Measurements from ENCODE around the gene GSTO1.

The GSTO1 gene

DNA sequence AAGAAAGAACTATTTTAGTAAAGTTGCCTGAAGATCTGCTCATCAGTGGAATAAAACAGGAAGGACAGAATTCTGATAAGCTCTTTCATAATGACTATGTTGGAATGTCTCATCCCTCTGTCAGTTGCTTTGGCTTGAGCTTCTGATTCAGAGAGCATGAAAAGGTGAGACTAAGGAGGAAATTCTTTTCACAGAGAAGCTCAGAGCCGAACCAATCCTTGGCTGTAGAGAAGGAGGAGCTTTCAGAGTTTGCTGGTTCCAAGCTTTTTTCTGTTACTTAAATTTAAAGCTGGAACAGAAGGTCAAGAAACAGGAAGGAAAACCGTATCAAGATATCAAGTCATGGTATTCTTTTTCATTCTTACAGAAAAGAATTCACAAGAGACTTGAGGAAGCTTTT lies 38.3 kb downstream of the GSTO1 start:
- WGBS, 2 experiments = 88 to 96% methylated on average over 2 of the region's 2 CpGs

DNA sequence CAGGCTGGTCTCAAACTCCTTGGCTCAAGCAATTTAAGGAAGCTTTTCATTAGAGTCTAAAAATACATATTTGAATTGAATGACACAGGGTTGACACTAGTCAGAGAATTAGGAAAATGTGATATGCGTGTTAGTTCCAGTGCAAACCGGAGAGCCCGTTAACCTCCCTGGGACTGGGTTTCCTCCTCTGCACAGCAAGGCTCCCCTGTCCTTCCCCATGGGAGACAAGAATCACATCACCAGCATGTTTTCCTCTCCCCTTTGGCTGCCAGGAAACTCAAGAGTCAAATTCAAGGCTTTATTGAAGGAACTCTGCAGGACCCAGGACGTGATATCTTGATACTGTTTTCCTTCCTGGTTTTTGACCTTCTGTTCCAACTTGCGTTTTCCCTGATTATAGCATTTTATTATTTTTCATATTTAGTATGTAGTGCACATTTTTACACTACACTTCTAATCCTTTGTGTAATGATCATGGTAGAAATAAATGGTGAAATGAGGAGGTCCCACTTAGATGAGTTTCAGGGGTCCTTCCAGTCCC lies 39.2 kb downstream of the GSTO1 start:
- no peak overlapping the region for H3K27ac ChIP-seq (ENCODE audit: insufficient read depth, low read depth, low read length, poor library complexity, severe bottlenecking)
- H3K27me3 ChIP-seq (ENCODE audit: control insufficient read depth, insufficient read depth, low read length, poor library complexity, severe bottlenecking) = peaks cover 6% of the 10 kb centered on the region
- WGBS, 2 experiments = 97% methylated on average over 4 of the region's 5 CpGs
- H3K36me3 ChIP-seq (ENCODE audit: control insufficient read depth, insufficient read depth, low read length) = no peaks in the 10 kb centered on the region
- no peak overlapping the region for H3K4me3 ChIP-seq (ENCODE audit: insufficient read depth, low read depth, low read length)
- H3K9me3 ChIP-seq (ENCODE audit: control insufficient read depth, low read length) = no peaks in the 10 kb centered on the region
- no peaks in the 10 kb centered on the region for H3K4me1 ChIP-seq (ENCODE audit: control insufficient read depth, insufficient read depth, low read length)

More for the DNA sequence above, 38.3 kb downstream of the GSTO1 start:
- no peak overlapping the region for H3K27ac ChIP-seq (ENCODE audit: insufficient read depth, low read depth, low read length, poor library complexity, severe bottlenecking)
- no peaks in the 10 kb centered on the region for H3K4me1 ChIP-seq (ENCODE audit: control insufficient read depth, insufficient read depth, low read length)
- peaks cover 6% of the 10 kb centered on the region for H3K27me3 ChIP-seq (ENCODE audit: control insufficient read depth, insufficient read depth, low read length, poor library complexity, severe bottlenecking)
- H3K4me3 ChIP-seq (ENCODE audit: insufficient read depth, low read depth, low read length) = no peak overlapping the region
- H3K36me3 ChIP-seq (ENCODE audit: control insufficient read depth, insufficient read depth, low read length) = no peaks in the 10 kb centered on the region
- no peaks in the 10 kb centered on the region for H3K9me3 ChIP-seq (ENCODE audit: control insufficient read depth, low read length)

DNA sequence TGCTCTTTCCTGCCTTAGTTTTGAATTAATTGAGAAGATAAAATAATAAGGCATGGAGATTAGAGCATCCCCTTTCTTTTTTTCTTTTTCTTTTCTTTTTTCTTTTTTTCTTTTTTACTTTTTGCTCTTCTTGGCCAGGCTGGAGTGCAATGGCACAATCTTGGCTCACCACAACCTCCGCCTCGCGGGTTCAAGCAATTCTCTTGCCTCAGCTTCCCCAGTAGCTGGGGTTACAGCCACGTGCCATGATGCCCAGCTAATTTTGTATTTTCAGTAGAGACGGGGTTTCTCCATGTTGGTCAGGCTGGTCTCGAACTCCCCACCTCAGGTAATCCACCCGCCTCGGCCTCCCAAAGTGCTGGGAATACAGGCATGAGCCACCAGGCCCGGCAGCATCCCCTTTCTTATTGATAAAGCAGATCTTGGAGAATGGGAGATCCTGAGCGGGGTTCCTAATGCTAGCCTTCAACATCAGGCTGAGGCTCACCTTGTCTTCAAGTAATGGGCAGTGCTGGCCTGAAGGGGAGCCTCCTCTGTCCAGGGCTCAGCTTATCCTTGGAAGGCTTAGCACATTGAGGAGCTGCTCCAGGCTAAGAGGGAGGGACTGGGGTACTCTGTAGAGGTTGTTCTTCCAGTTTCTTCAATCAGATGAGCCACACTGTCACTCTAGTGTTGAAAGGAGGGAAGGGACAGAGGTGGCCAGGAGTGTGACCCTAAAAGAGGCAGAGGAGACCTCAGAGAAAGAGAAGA lies 42.2 kb downstream of the GSTO1 start:
- 92 to 94% methylated on average over 10 of the region's 10 CpGs for WGBS, 2 experiments
- Histone ChIP-seq H3K9me3 (ENCODE audit: control insufficient read depth, low read length) (no peaks in the 10 kb centered on the region), H3K36me3 (ENCODE audit: control insufficient read depth, insufficient read depth, low read length) (no peaks in the 10 kb centered on the region), H3K4me3 (ENCODE audit: insufficient read depth, low read depth, low read length) (no peak overlapping the region), H3K27ac (ENCODE audit: insufficient read depth, low read depth, low read length, poor library complexity, severe bottlenecking) (no peak overlapping the region), H3K4me1 (ENCODE audit: control insufficient read depth, insufficient read depth, low read length) (no peaks in the 10 kb centered on the region), H3K27me3 (ENCODE audit: control insufficient read depth, insufficient read depth, low read length, poor library complexity, severe bottlenecking) (no peaks in the 10 kb centered on the region)

DNA sequence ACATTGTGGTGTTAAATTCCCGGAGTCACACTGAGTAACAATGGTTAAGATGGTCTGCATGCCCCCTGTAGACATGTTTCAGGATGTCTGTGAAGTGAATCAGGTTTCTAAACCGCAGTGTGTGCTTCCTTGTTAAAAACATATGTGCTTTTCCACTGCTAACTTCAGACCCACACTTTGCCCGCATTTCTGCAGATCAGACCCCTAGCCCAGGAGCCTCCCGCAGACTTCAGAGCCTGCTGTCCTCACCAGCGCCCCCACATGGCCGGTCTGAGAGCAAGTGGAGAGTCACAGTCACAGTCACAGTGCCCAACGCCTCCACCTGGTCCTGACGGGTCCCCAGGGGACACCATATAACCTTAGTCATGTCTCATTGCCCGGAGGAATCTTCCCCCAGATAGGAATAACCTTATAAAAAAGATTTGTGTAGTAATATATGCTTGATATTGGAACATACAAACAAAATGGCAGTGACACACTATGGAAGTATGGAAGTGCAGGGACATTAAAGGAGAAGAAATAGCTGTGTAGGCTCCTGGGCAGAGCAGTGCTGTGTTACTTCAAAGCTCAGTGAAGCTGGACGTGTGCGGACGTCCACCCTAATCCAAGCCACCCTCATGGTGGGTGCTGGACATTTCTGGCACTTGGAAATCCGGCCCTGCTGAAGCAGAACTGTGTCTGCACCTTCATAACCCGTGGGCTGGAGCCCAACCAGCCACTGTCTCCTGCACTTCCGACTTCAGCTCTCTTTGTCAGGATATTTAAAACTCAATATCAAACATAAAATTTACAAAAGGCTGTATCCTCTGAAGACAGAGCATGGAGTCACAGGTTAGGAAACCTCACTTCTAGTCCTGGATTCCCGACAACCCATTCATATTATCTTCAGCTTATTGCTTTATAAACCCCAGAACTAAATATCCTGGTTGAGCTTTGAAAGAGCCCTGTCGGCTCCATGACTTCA lies 43.3 kb downstream of the GSTO1 start:
- 58 to 66% methylated on average over 15 to 16 of the region's 17 CpGs for WGBS, 2 experiments
- no peak overlapping the region for H3K27ac ChIP-seq (ENCODE audit: insufficient read depth, low read depth, low read length, poor library complexity, severe bottlenecking)
- H3K4me3 ChIP-seq (ENCODE audit: insufficient read depth, low read depth, low read length) = no peak overlapping the region

DNA sequence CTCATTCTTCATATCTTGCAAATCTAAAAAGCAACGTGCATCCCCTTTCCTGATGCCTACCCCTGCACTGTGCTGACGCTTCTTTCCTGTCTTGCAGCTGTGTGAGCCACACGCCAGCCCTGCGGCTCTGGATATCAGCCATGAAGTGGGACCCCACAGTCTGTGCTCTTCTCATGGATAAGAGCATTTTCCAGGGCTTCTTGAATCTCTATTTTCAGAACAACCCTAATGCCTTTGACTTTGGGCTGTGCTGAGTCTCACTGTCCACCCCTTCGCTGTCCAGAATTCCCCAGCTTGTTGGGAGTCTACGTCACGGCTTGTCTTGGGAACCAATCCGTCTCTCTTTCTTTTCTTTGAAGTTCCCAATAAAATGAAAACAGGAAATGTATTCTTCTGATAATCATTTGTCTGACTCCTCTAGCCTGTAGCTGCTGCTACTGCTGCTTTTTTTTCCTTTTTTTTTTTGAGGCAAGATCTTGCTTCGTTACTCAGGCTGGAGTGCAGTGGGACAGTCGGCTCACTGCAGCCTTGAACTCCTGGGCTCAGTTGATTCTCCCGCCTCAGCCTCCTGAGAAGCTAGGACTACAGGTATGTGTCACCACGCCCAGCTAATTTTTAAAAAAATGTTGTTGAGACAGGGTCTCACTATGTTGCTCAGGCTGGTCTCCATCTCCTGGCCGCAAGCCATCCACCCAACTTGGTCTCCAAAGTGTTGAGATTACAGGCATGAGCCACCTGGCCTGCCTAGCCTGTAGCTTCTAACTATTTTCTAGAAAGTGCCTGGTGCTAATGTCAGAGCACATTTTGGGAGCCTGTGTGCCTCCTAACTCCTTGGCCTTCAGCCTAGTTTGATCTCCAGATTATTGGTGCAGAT lies 44.6 kb downstream of the GSTO1 start:
- H3K27ac ChIP-seq (ENCODE audit: insufficient read depth, low read depth, low read length, poor library complexity, severe bottlenecking) = no peak overlapping the region

More for the DNA sequence above, 43.3 kb downstream of the GSTO1 start:
- no peaks in the 10 kb centered on the region for H3K27me3 ChIP-seq (ENCODE audit: control insufficient read depth, insufficient read depth, low read length, poor library complexity, severe bottlenecking)
- H3K36me3 ChIP-seq (ENCODE audit: control insufficient read depth, insufficient read depth, low read length) = no peaks in the 10 kb centered on the region
- no peaks in the 10 kb centered on the region for H3K9me3 ChIP-seq (ENCODE audit: control insufficient read depth, low read length)
- H3K4me1 ChIP-seq (ENCODE audit: control insufficient read depth, insufficient read depth, low read length) = no peaks in the 10 kb centered on the region

DNA sequence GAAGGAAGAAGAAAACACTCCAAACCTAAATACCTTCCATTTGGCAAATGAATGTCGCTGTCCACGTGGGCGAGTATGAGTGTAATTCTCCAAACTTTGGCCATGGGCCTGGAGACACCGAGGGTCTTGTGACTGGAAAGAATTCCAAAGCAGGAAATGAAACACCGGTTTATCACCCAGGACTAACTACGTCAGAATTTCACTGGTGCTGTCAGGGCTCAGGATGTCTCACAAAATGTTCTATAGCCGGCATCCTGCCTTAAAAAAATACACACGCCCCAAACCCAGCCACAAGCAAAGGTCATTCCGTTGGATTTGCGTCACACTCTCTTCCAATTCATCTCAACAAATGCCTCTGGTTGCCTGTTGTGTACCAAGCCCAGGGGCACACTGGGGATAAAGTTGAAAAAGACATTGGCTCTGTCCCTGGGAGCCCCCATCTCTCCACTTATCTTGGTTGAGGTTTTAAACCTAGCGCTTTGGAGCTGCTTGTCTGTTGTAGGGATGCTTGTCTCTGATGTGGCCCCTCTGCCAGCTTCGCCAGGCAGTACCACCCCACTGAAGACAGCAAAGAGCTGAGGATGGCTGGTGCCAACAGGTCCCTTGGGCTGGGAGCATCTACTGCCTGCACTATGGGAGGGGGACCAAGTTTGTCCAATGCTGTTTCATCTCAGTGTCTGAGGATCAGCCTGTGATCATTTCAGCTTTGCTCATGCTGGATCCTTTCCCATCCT lies 45.5 kb downstream of the GSTO1 start:
- Histone ChIP-seq H3K4me1 (ENCODE audit: control insufficient read depth, insufficient read depth, low read length) (no peaks in the 10 kb centered on the region), H3K27me3 (ENCODE audit: control insufficient read depth, insufficient read depth, low read length, poor library complexity, severe bottlenecking) (no peaks in the 10 kb centered on the region), H3K4me3 (ENCODE audit: insufficient read depth, low read depth, low read length) (no peak overlapping the region), H3K36me3 (ENCODE audit: control insufficient read depth, insufficient read depth, low read length) (no peaks in the 10 kb centered on the region), H3K9me3 (ENCODE audit: control insufficient read depth, low read length) (no peaks in the 10 kb centered on the region), H3K27ac (ENCODE audit: insufficient read depth, low read depth, low read length, poor library complexity, severe bottlenecking) (no peak overlapping the region)
- 95% methylated on average over 12 of the region's 12 CpGs for whole genome bisulfite sequencing, 2 experiments

More for the DNA sequence above, 44.6 kb downstream of the GSTO1 start:
- Histone ChIP-seq H3K36me3 (ENCODE audit: control insufficient read depth, insufficient read depth, low read length) (no peaks in the 10 kb centered on the region), H3K9me3 (ENCODE audit: control insufficient read depth, low read length) (no peaks in the 10 kb centered on the region), H3K27me3 (ENCODE audit: control insufficient read depth, insufficient read depth, low read length, poor library complexity, severe bottlenecking) (no peaks in the 10 kb centered on the region), H3K4me1 (ENCODE audit: control insufficient read depth, insufficient read depth, low read length) (no peaks in the 10 kb centered on the region), H3K4me3 (ENCODE audit: insufficient read depth, low read depth, low read length) (no peak overlapping the region)
- 90 to 94% methylated on average over 13 of the region's 13 CpGs for WGBS, 2 experiments

DNA sequence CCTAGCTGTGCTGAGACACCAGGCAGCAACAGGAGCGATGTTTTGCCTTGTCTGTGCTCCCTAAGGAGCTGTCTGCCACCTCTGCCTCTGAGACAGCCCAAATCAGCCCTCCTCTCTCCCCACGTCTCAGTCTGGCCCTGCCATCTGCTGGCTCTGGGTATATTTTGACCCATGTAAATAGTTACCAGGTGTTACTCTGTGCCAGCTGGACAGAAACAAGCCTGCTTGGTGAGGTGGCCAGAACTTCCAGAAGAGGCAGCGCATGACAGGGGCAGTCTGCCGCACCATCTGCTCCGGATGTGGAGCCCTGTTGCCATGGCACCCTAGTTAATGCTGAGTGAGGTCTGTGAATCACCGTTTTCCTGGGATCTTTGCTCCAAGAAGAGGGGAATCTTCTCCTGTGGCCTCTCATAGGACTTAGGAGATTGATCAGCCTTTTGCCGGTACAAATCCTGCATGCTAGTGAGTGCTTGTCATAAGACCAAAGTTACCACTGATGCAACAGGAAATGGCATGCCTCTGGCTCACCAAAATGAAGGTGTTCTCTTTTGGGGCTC lies 46.1 kb downstream of the GSTO1 start:
- Histone ChIP-seq H3K36me3 (ENCODE audit: control insufficient read depth, insufficient read depth, low read length) (no peaks in the 10 kb centered on the region), H3K4me3 (ENCODE audit: insufficient read depth, low read depth, low read length) (no peak overlapping the region), H3K4me1 (ENCODE audit: control insufficient read depth, insufficient read depth, low read length) (no peaks in the 10 kb centered on the region), H3K27ac (ENCODE audit: insufficient read depth, low read depth, low read length, poor library complexity, severe bottlenecking) (no peak overlapping the region), H3K27me3 (ENCODE audit: control insufficient read depth, insufficient read depth, low read length, poor library complexity, severe bottlenecking) (no peaks in the 10 kb centered on the region), H3K9me3 (ENCODE audit: control insufficient read depth, low read length) (no peaks in the 10 kb centered on the region)
- WGBS, 2 experiments = 72 to 77% methylated on average over 7 of the region's 7 CpGs

DNA sequence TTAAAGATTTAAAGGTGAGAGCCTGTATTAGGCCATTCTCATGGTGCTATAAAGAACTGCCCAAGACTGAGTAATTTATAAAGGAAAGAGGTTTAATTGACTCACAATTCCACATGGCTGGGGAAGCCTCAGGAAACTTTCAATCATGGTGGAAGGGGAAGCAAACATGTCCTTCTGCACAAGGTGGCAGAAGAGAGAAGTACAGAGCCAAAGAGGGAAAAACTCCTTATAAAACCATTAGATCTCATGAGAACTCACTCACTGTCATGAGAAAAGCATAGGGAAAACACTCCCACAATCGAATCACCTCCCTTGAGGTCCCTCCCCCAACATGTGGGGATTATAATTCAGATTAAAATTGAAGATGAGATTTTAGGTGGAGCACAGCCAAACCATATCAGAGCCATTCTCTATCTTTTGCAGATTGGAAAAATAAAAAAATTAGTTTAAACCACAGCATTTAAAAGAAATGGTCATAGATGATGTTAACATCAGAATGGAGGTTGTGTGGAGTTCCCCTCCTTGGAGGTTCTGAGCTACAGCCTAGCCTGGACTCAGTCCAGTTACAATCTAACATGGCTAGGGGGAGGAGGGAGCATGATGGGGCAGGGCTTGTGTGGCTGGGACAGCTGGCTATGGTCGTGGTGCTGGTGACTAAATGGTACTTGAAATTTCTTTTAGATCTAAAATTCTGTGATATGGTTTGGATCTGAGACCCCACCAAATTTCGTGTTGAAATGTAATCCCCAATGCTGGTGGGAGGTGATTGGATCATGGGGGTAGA lies 47.4 kb downstream of the GSTO1 start:
- H3K4me3 ChIP-seq (ENCODE audit: insufficient read depth, low read depth, low read length) = no peak overlapping the region
- 85 to 93% methylated on average over 2 of the region's 3 CpGs for WGBS, 2 experiments
- no peaks in the 10 kb centered on the region for H3K9me3 ChIP-seq (ENCODE audit: control insufficient read depth, low read length)
- H3K27ac ChIP-seq (ENCODE audit: insufficient read depth, low read depth, low read length, poor library complexity, severe bottlenecking) = no peak overlapping the region
- peaks cover 6% of the 10 kb centered on the region for H3K4me1 ChIP-seq (ENCODE audit: control insufficient read depth, insufficient read depth, low read length)
- no peaks in the 10 kb centered on the region for H3K36me3 ChIP-seq (ENCODE audit: control insufficient read depth, insufficient read depth, low read length)
- no peaks in the 10 kb centered on the region for H3K27me3 ChIP-seq (ENCODE audit: control insufficient read depth, insufficient read depth, low read length, poor library complexity, severe bottlenecking)

Data from ectodermal cell (in vitro differentiated cells).